ENCODE measurements around the gene RNF186.

DNA sequence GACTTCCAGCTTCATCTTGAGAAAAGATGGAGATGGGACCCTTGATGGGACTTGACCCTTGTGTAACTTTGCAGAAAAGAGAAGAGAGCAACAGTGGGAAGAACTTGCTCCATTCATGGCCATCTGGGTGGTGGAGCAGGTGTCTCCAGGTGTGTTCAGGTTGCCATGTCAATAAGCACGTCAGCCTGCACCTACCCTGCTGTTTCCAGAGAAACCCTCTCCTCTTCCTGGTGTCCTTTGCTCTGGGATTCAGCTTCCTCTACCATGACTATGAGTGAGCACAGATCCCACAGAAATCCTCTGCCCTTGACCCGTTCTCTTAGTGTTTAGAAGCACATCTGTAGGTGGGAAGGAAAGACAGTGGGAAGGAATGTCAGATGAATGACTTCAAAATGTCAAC is 45.3 kb upstream of the RNF186 start:
- TF ChIP-seq, protein P1, sequence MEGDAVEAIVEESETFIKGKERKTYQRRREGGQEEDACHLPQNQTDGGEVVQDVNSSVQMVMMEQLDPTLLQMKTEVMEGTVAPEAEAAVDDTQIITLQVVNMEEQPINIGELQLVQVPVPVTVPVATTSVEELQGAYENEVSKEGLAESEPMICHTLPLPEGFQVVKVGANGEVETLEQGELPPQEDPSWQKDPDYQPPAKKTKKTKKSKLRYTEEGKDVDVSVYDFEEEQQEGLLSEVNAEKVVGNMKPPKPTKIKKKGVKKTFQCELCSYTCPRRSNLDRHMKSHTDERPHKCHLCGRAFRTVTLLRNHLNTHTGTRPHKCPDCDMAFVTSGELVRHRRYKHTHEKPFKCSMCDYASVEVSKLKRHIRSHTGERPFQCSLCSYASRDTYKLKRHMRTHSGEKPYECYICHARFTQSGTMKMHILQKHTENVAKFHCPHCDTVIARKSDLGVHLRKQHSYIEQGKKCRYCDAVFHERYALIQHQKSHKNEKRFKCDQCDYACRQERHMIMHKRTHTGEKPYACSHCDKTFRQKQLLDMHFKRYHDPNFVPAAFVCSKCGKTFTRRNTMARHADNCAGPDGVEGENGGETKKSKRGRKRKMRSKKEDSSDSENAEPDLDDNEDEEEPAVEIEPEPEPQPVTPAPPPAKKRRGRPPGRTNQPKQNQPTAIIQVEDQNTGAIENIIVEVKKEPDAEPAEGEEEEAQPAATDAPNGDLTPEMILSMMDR (conservative IDR thresholded peaks at IDR 0.05), result no peak
- TF ChIP-seq ZFX (IDR thresholded peaks at IDR 0.05), result no peak
